ENCODE data around the gene RALGPS1.

- no peak for TF ChIP-seq POLR2A (IDR thresholded peaks at IDR 0.05)
- TF ChIP-seq CTCF (IDR thresholded peaks at IDR 0.05) = no peak
These were observed 272.2 kb downstream of the RALGPS1 start for GRCh38 chr9:127186806-127187205.

All from lower leg skin (tissue), 3 donors.